ENCODE measurements around the gene ATP13A3. TPM values are rescaled to one million over a fixed set of nuclear protein-coding genes. Genes with fewer than 3 reads are reported as not detected.

ATP13A3 gene
- total RNA-seq, 1 donor from 2014 or later = 91.9 TPM

- H3K9me3 Mint-ChIP-seq = no peaks in the 10 kb centered on the region
- DNase-seq = no peak
- TF ChIP-seq CTCF (IDR thresholded peaks at IDR 0.05) = no peak
- ChIA-PET POLR2A (no interaction called here), CTCF (no interaction called here)
- H3K27ac Mint-ChIP-seq = no peak overlapping the region
- H3K4me1 Mint-ChIP-seq = no peaks in the 10 kb centered on the region
- no peaks in the 10 kb centered on the region for H3K27me3 Mint-ChIP-seq
- no peak overlapping the region for H3K4me3 Mint-ChIP-seq
- H3K36me3 Mint-ChIP-seq (ENCODE audit: low read depth) = no peaks in the 10 kb centered on the region
- intact Hi-C loops (cut with micrococcal nuclease) = no loop called here
- ATAC-seq (ENCODE audit: low read depth) = no peak
Observed at GRCh38 chr3:194517333-194517732, 30.5 kb upstream of the ATP13A3 start.

GRCh38 chr3:194514626-194515025 is 27.8 kb upstream of the ATP13A3 start:
- Mint-ChIP-seq H3K4me3 (no peak overlapping the region), H3K4me1 (no peaks in the 10 kb centered on the region), H3K36me3 (ENCODE audit: low read depth) (no peaks in the 10 kb centered on the region), H3K9me3 (no peaks in the 10 kb centered on the region), H3K27ac (no peak overlapping the region), H3K27me3 (no peaks in the 10 kb centered on the region)
- ChIA-PET CTCF (interaction anchor here (0.8 to 1.9 kb wide), 5 partner anchors 9 to 42 kb away, joined by 3 to 7 read pairs (median 4); no protein-coding TSS in a partner anchor), POLR2A (no interaction called here)
- TF ChIP-seq CTCF (IDR thresholded peaks at IDR 0.05) = no peak
- ATAC-seq (ENCODE audit: low read depth) (no peak), DNase-seq (no peak)
- intact Hi-C loops (cut with micrococcal nuclease) = loop anchor here (1.0 kb wide), 1 partner anchor 42 kb away; no protein-coding TSS in a partner anchor

GRCh38 chr3:194512895-194513601 is 26.2 kb upstream of the ATP13A3 start:
- ChIA-PET CTCF (interaction anchor here (1.2 kb wide), 1 partner anchor 27 kb away, joined by 3 read pairs; no protein-coding TSS in a partner anchor), POLR2A (no interaction called here)
- ATAC-seq (ENCODE audit: low read depth) (no peak), DNase-seq (no peak)
- intact Hi-C loops (cut with micrococcal nuclease) = no loop called here
- H3K27ac Mint-ChIP-seq = no peak overlapping the region
- no peaks in the 10 kb centered on the region for H3K27me3 Mint-ChIP-seq
- no peak overlapping the region for H3K4me3 Mint-ChIP-seq
- H3K4me1 Mint-ChIP-seq = no peaks in the 10 kb centered on the region
- H3K9me3 Mint-ChIP-seq = no peaks in the 10 kb centered on the region
- no peaks in the 10 kb centered on the region for H3K36me3 Mint-ChIP-seq (ENCODE audit: low read depth)
- no peak for TF ChIP-seq CTCF (IDR thresholded peaks at IDR 0.05)

- Mint-ChIP-seq H3K4me1 (no peaks in the 10 kb centered on the region), H3K36me3 (ENCODE audit: low read depth) (no peaks in the 10 kb centered on the region), H3K9me3 (no peaks in the 10 kb centered on the region), H3K27me3 (no peaks in the 10 kb centered on the region), H3K27ac (no peak overlapping the region), H3K4me3 (no peak overlapping the region)
- CTCF ChIA-PET = no interaction called here
- ATAC-seq (ENCODE audit: low read depth) = no peak
- POLR2A ChIA-PET = interaction anchor here (0.6 to 1.1 kb wide), 2 partner anchors 12 to 1239 kb away, joined by 3 to 4 read pairs; no protein-coding TSS in a partner anchor
- no peak for DNase-seq
- intact Hi-C loops (cut with micrococcal nuclease) = no loop called here
- TF ChIP-seq CTCF (IDR thresholded peaks at IDR 0.05) = no peak
Observed at GRCh38 chr3:194508491-194509453, 22.0 kb upstream of the ATP13A3 start.

- intact Hi-C loops (cut with micrococcal nuclease) = no loop called here
- Mint-ChIP-seq H3K27ac (no peak overlapping the region), H3K4me1 (no peaks in the 10 kb centered on the region), H3K27me3 (no peaks in the 10 kb centered on the region), H3K36me3 (ENCODE audit: low read depth) (no peaks in the 10 kb centered on the region), H3K4me3 (no peak overlapping the region), H3K9me3 (no peaks in the 10 kb centered on the region)
- DNase-seq (no peak), ATAC-seq (ENCODE audit: low read depth) (no peak)
- POLR2A ChIA-PET = interaction anchor here (0.6 kb wide), 1 partner anchor 1240 kb away, joined by 4 read pairs; no protein-coding TSS in a partner anchor
- TF ChIP-seq CTCF (IDR thresholded peaks at IDR 0.05) = no peak
- CTCF ChIA-PET = no interaction called here
Observed at GRCh38 chr3:194507571-194507970, 20.8 kb upstream of the ATP13A3 start.
